Natural killer cell (primary cell): Measurements from ENCODE around the gene KIRREL3. TPM values are rescaled to one million over a fixed set of nuclear protein-coding genes. Genes with fewer than 3 reads are reported as not detected.

Experiments used
- ATAC-seq, 3 donors: fragments of 150-1000 bp in 2 of 3; fragments of 200-7000 bp in 1 of 3; cut with Tn5 transposase; 1 replicate in 1 of 3; 2 replicates in 2 of 3; pipeline ENCODE4 v1.10.0; 2021; ENCODE audit warnings: mild to moderate bottlenecking in 2 of 3, moderate library complexity in 2 of 3
- DNase-seq, 2 donors: peaks; one replicate each; pipeline versions ENCODE4 v3.0.0 to v3.0.0-alpha.2; 2013 to 2021; ENCODE audit warnings: mixed read lengths in 1 of 2
- H3K27ac ChIP-seq: one replicate; pipeline ENCODE4 v1.5.1; 2013; ENCODE audit warnings: mild to moderate bottlenecking, low read length
- H3K27me3 ChIP-seq: one replicate; pipeline ENCODE4 v1.6.1; 2013; ENCODE audit warnings: low read length; ENCODE audit not compliant: control insufficient read depth, insufficient read depth
- H3K36me3 ChIP-seq: one replicate; pipeline ENCODE4 v1.6.1; 2013; ENCODE audit warnings: low read length; ENCODE audit not compliant: control insufficient read depth, insufficient read depth
- H3K4me1 ChIP-seq: one replicate; pipeline ENCODE4 v1.6.1; 2013; ENCODE audit warnings: low read length; ENCODE audit not compliant: control insufficient read depth, insufficient read depth
- H3K4me3 ChIP-seq: one replicate; pipeline ENCODE4 v1.5.1; 2013; ENCODE audit warnings: low read length
- H3K9me3 ChIP-seq: one replicate; pipeline ENCODE4 v1.6.1; 2013; ENCODE audit warnings: low read length; ENCODE audit not compliant: control insufficient read depth, insufficient read depth
- H3K27ac Mint-ChIP-seq, 2 donors: one replicate each; pipeline ENCODE4 v1.8.0; 2022; ENCODE audit warnings: mild to moderate bottlenecking in 2 of 2, mixed read lengths in 2 of 2, moderate library complexity in 1 of 2
- H3K27me3 Mint-ChIP-seq, 2 donors: one replicate each; pipeline ENCODE4 v1.8.0; 2022; ENCODE audit warnings: low read depth in 2 of 2, mixed read lengths in 2 of 2
- H3K36me3 Mint-ChIP-seq: one replicate; pipeline ENCODE4 v1.8.0; 2022; ENCODE audit warnings: mixed read lengths
- H3K4me1 Mint-ChIP-seq, 2 donors: one replicate each; pipeline ENCODE4 v1.8.0; 2022; ENCODE audit warnings: mixed read lengths in 2 of 2
- H3K4me3 Mint-ChIP-seq: one replicate; pipeline ENCODE4 v1.8.0; 2022; ENCODE audit warnings: mild to moderate bottlenecking, moderate library complexity, mixed read lengths
- H3K9me3 Mint-ChIP-seq, 2 donors: one replicate each; pipeline ENCODE4 v1.8.0; 2022; ENCODE audit warnings: mixed read lengths in 2 of 2
- CTCF ChIP-seq: fragments of 200-600 bp; IDR thresholded peaks from one replicate; pipeline ENCODE4 v1.8.0; 2022; ENCODE audit warnings: antibody characterized with exemption
- whole genome bisulfite sequencing: methylation state at CpG from one replicate; pipeline ENCODE4 v1.1.7; 2013; ENCODE audit warnings: missing lambda C conversion rate; ENCODE audit not compliant: insufficient coverage; 5-methylcytosine and 5-hydroxymethylcytosine counted together
- intact Hi-C: fragments of 100-400 bp; cut with micrococcal nuclease; formaldehyde crosslinking; loops from one replicate; pipeline ENCODE4 v1.14.2; 2022
- total RNA-seq, 4 donors: library from RNA; stranded (reverse); fragments of 120-200 nt in 1 of 4; gene quantifications; one replicate each; pipeline versions ENCODE4 v1.2.3 to v1.2.4, GENCODE V29; 2013 to 2022

KIRREL3 gene
- total RNA-seq, 3 donors from 2014 or later (not counting 1 experiment from before 2014, with no cell fraction given), result not detected

GRCh38 chr11:126776119-126776518 is 224.5 kb downstream of the KIRREL3 start:
- H3K4me1 ChIP-seq, result no peaks in the 10 kb centered on the region
- no peak overlapping the region for H3K27ac ChIP-seq
- no peaks in the 10 kb centered on the region for H3K36me3 ChIP-seq
- Mint-ChIP-seq H3K4me1 (no peaks in the 10 kb centered on the region), H3K27ac (no peak overlapping the region), H3K36me3 (no peaks in the 10 kb centered on the region), H3K4me3 (no peak overlapping the region), H3K27me3 (peaks cover 20 to 27% of the 10 kb centered on the region in 2 donors), H3K9me3 (no peaks in the 10 kb centered on the region)
- no peak for DNase-seq
- no peak for TF ChIP-seq CTCF
- WGBS, result 90% methylated on average over 3 of the region's 3 CpGs
- no peaks in the 10 kb centered on the region for H3K9me3 ChIP-seq
- intact Hi-C loops, result no loop called here
- ATAC-seq, result no peak
- no peak overlapping the region for H3K4me3 ChIP-seq
- no peaks in the 10 kb centered on the region for H3K27me3 ChIP-seq

DNA sequence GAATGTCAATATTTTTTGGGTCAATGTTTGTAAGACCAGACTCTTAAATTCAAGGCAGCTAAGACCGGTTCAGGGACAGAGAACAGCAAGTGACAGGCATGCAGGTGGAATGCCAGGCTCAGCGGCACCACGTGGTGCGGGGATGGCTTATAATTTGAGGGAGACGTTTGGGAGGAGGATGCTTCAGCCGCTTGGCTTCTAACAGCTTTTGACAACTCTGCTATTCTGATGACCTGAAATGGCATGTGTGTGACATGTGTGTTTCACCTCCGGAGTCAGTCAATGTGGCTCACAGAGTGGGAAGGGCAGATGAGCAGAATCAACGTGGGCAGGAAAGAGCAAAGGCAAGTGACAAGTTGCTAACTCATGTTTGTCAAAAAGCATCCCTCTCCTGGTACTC is 228.3 kb downstream of the KIRREL3 start:
- no peaks in the 10 kb centered on the region for H3K27me3 ChIP-seq
- ATAC-seq (no peak), DNase-seq (no peak)
- H3K9me3 ChIP-seq, result no peaks in the 10 kb centered on the region
- H3K27ac ChIP-seq, result no peak overlapping the region
- Mint-ChIP-seq H3K9me3 (peaks cover 0 to 2% of the 10 kb centered on the region in 2 donors), H3K4me1 (no peaks in the 10 kb centered on the region), H3K4me3 (no peak overlapping the region), H3K27me3 (peaks cover 7 to 18% of the 10 kb centered on the region in 2 donors), H3K27ac (no peak overlapping the region), H3K36me3 (no peaks in the 10 kb centered on the region)
- WGBS, result 81% methylated on average over 8 of the region's 8 CpGs
- H3K4me3 ChIP-seq, result no peak overlapping the region
- TF ChIP-seq CTCF, result no peak
- H3K36me3 ChIP-seq, result no peaks in the 10 kb centered on the region
- H3K4me1 ChIP-seq, result no peaks in the 10 kb centered on the region
- intact Hi-C loops, result no loop called here

- Mint-ChIP-seq H3K4me1 (no peaks in the 10 kb centered on the region), H3K4me3 (no peak overlapping the region), H3K36me3 (no peaks in the 10 kb centered on the region), H3K27ac (no peak overlapping the region), H3K9me3 (peaks cover 0 to 2% of the 10 kb centered on the region in 2 donors), H3K27me3 (peaks cover 13 to 24% of the 10 kb centered on the region in 2 donors)
- no peaks in the 10 kb centered on the region for H3K36me3 ChIP-seq
- DNase-seq, result no peak
- intact Hi-C loops, result no loop called here
- no peaks in the 10 kb centered on the region for H3K27me3 ChIP-seq
- no peak for ATAC-seq
- no peaks in the 10 kb centered on the region for H3K9me3 ChIP-seq
- H3K4me1 ChIP-seq, result no peaks in the 10 kb centered on the region
- H3K4me3 ChIP-seq, result no peak overlapping the region
- no peak overlapping the region for H3K27ac ChIP-seq
- 91% methylated on average over 10 of the region's 10 CpGs for WGBS
- no peak for TF ChIP-seq CTCF
These were observed 231.9 kb downstream of the KIRREL3 start for GRCh38 chr11:126768702-126769101.

DNA sequence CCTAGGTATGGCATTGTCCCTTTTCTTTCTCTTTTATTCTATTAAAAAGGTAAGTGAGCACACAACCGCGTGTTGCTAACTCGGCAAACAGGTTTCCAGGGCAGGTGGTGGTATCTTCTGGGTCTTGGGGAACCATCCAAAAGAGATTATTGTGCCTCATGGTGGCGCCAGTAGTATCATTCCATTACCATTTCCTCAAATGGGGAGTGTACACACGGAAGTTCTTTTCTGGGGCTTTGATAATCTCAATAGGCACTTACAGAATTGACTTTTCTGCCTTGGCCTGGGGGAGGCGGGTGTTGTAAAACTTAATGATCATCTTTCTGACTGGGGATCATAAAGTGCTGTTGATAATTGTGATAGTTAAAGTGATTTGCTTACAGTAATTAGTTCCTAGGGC is 234.1 kb downstream of the KIRREL3 start:
- H3K36me3 Mint-ChIP-seq, result no peaks in the 10 kb centered on the region
- Histone ChIP-seq H3K27me3 (no peaks in the 10 kb centered on the region), H3K4me3 (no peak overlapping the region), H3K9me3 (no peaks in the 10 kb centered on the region), H3K36me3 (no peaks in the 10 kb centered on the region), H3K4me1 (no peaks in the 10 kb centered on the region), H3K27ac (no peak overlapping the region)
- peaks cover 0 to 2% of the 10 kb centered on the region in 2 donors for H3K9me3 Mint-ChIP-seq
- H3K27me3 Mint-ChIP-seq, result peaks cover 9 to 17% of the 10 kb centered on the region in 2 donors
- ATAC-seq (no peak), DNase-seq (no peak)
- no peak for TF ChIP-seq CTCF
- no peak overlapping the region for H3K4me3 Mint-ChIP-seq
- 89% methylated on average over 6 of the region's 6 CpGs for WGBS
- no peaks in the 10 kb centered on the region for H3K4me1 Mint-ChIP-seq
- intact Hi-C loops, result no loop called here
- H3K27ac Mint-ChIP-seq, result no peak overlapping the region
